Neural crest cell (in vitro differentiated cells): Measurements from ENCODE around the gene LPCAT1. TPM values are rescaled to one million over a fixed set of nuclear protein-coding genes. Genes with fewer than 3 reads are reported as not detected.

Source experiments
- DNase-seq: peaks from one replicate; pipeline ENCODE4 v3.0.0; 2021; ENCODE audit warnings: low read depth, mixed read lengths, low spot score
- H3K27ac Mint-ChIP-seq: one replicate; pipeline ENCODE4 v1.8.0; 2021; ENCODE audit warnings: mild to moderate bottlenecking, mixed read lengths; ENCODE audit not compliant: unreplicated experiment
- H3K27me3 Mint-ChIP-seq: 2 replicates; pipeline ENCODE4 v1.8.0; 2021; ENCODE audit warnings: low read depth, mild to moderate bottlenecking, mixed read lengths
- H3K36me3 Mint-ChIP-seq: 2 replicates; pipeline ENCODE4 v1.8.0; 2021; ENCODE audit warnings: low read depth, mild to moderate bottlenecking, mixed read lengths
- H3K4me1 Mint-ChIP-seq: 2 replicates; pipeline ENCODE4 v1.8.0; 2021; ENCODE audit warnings: mixed read lengths
- H3K4me3 Mint-ChIP-seq: one replicate; pipeline ENCODE4 v1.8.0; 2021; ENCODE audit warnings: mild to moderate bottlenecking, mixed read lengths
- H3K9me3 Mint-ChIP-seq: 2 replicates; pipeline ENCODE4 v1.8.0; 2021; ENCODE audit warnings: mixed read lengths
- CTCF ChIP-seq: fragments of 200-600 bp; sonication (generic); conservative IDR thresholded peaks from 2 replicates; pipeline ENCODE4 v1.5.0; 2021; ENCODE audit warnings: antibody characterized with exemption, mild to moderate bottlenecking
- total RNA-seq: library from RNA; stranded (reverse); gene quantifications from 2 replicates; pipeline ENCODE4 v1.2.1, GENCODE V29; 2021

LPCAT1 gene
- total RNA-seq, 1 donor from 2014 or later: 111 TPM

GRCh38 chr5:1420211-1421195 lies 103.3 kb downstream of the LPCAT1 start:
- TF ChIP-seq CTCF: no peak
- H3K9me3 Mint-ChIP-seq: peaks cover 13% of the 10 kb centered on the region
- H3K4me1 Mint-ChIP-seq: no peaks in the 10 kb centered on the region
- no peaks in the 10 kb centered on the region for H3K36me3 Mint-ChIP-seq
- DNase-seq: no peak
- H3K27ac Mint-ChIP-seq: peak overlapping the region; percentile 27
- H3K4me3 Mint-ChIP-seq: no peak overlapping the region
- H3K27me3 Mint-ChIP-seq: peaks cover 20% of the 10 kb centered on the region

- no peak overlapping the region for H3K4me3 Mint-ChIP-seq
- DNase-seq: no peak
- TF ChIP-seq CTCF: no peak
- H3K27ac Mint-ChIP-seq: peak overlapping the region; percentile 27
- no peaks in the 10 kb centered on the region for H3K36me3 Mint-ChIP-seq
- H3K4me1 Mint-ChIP-seq: no peaks in the 10 kb centered on the region
- H3K27me3 Mint-ChIP-seq: peaks cover 14% of the 10 kb centered on the region
- peaks cover 12% of the 10 kb centered on the region for H3K9me3 Mint-ChIP-seq
These were observed 104.1 kb downstream of the LPCAT1 start for GRCh38 chr5:1419476-1420210.

GRCh38 chr5:1418921-1419280 lies 104.9 kb downstream of the LPCAT1 start:
- Mint-ChIP-seq H3K4me3 (no peak overlapping the region), H3K27ac (no peak overlapping the region), H3K27me3 (peaks cover 10% of the 10 kb centered on the region), H3K9me3 (peaks cover 12% of the 10 kb centered on the region), H3K4me1 (no peaks in the 10 kb centered on the region), H3K36me3 (no peaks in the 10 kb centered on the region)
- DNase-seq: no peak
- TF ChIP-seq CTCF: no peak

- TF ChIP-seq CTCF: no peak
- H3K36me3 Mint-ChIP-seq: no peaks in the 10 kb centered on the region
- no peaks in the 10 kb centered on the region for H3K4me1 Mint-ChIP-seq
- H3K9me3 Mint-ChIP-seq: peaks cover 12% of the 10 kb centered on the region
- peaks cover 10% of the 10 kb centered on the region for H3K27me3 Mint-ChIP-seq
- no peak for DNase-seq
- no peak overlapping the region for H3K27ac Mint-ChIP-seq
- no peak overlapping the region for H3K4me3 Mint-ChIP-seq
These were observed 105.4 kb downstream of the LPCAT1 start for GRCh38 chr5:1418238-1418920.

GRCh38 chr5:1417586-1418225 lies 106.1 kb downstream of the LPCAT1 start:
- Mint-ChIP-seq H3K27me3 (peaks cover 10% of the 10 kb centered on the region), H3K4me1 (no peaks in the 10 kb centered on the region), H3K27ac (no peak overlapping the region), H3K4me3 (no peak overlapping the region), H3K36me3 (no peaks in the 10 kb centered on the region), H3K9me3 (peaks cover 12% of the 10 kb centered on the region)
- TF ChIP-seq CTCF: no peak
- no peak for DNase-seq
